Effector CD4-positive, alpha-beta T cell (primary cell): Measurements from ENCODE around the gene NUBP2.

ENCODE experiments used
- DNase-seq: peaks from one replicate; pipeline ENCODE4 v3.0.0-alpha.2; 2020

NUBP2 gene

DNA sequence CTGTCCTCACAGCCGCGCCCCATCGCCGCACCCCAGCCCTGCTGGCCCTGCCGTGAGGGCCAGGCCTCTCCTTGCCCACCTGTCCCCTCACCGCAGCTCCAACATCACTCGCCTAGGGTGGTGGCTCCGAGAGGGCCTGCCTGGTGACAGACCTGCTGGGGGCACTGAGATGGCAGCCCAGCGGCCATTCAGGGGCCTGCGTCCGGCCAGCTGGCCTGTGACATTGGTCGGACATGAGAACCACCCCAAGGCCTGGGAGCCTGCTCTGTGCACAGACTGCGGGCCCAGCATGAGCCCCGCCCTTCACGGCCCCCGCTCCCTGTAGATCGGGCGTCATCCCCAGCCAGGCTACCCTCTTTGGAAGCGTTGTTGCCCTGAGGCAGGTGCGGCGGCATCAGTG is 23.2 kb upstream of the NUBP2 start:
- DNase-seq = no peak

GRCh38 chr16:1760911-1761310 is 21.8 kb upstream of the NUBP2 start:
- no peak for DNase-seq

- DNase-seq = no peak
These were observed 21.0 kb upstream of the NUBP2 start for GRCh38 chr16:1761751-1762150.

- DNase-seq = no peak
These were observed 20.4 kb upstream of the NUBP2 start for GRCh38 chr16:1762196-1762878.

DNA sequence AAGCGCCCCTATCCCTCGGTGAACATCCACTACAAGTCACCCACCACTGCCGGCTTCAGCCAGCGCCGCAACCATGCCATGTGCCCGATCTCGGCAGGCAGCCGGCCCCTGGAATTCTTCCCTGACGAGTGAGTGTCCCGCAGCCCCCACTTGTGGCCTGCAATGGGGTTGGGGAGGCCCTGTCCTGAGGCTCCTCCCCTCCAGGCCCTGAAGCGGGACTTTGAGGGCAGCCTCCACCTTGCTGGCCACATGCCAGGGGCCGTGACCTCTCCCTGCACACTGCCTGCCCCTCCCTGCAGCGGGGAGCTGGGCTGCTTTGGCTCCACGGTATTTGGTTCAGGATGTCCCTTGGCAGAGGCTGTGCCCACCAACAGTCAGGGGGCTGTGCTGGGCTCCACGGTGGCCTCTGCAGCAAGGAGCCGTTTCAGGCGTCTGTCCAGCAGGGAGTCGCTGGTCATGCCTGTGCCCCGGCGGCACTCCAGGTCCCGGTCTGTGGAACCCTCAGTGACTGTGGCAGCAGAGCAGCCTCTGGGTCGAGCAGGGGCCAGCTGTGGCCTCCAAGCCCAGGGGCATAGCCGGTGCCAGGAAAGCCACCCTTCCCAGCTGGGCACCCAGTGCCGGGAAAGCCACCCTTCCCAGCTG is 19.8 kb upstream of the NUBP2 start:
- no peak for DNase-seq

DNA sequence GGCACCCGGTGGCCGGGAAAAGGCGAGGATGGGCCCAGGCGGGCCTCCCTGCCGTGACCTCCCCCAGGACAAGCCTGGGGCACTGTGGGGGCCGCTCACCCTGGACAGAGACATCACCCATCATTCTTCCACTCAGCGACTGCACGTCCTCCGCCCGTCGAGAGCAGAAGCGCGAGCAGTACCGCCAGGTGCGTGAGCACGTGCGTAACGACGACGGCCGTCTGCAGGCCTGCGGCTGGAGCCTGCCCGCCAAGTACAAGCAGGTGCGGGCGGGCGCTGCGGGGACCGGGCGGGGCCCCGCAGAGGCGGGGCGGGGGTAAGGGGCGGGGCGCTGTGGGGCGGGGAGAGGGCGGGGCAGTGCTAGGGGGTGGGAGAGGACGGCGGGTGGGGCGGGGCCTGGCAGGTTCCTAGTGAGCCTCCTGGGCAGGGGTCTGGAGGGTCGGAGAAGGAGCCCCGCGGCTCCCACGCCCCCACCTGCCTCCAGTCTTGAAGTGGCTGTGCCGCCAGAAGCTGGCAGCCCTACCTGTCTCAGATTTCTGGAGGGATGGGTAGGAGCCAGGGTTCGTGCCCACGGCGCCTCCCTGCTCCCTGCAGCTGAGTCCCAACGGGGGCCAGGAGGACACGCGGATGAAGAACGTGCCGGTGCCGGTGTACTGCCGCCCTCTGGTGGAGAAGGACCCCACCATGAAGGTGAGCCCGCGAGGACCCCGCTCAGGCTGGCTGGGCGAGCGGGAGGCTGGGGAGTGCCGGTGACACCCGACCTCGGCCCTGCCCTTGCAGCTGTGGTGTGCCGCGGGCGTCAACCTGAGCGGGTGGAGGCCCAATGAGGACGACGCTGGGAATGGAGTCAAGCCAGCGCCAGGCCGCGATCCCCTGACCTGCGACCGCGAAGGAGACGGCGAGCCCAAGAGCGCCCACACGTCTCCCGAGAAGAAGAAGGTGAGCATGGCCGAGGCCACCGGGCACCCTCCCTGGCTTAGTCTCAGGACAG is 18.9 kb upstream of the NUBP2 start:
- no peak for DNase-seq

DNA sequence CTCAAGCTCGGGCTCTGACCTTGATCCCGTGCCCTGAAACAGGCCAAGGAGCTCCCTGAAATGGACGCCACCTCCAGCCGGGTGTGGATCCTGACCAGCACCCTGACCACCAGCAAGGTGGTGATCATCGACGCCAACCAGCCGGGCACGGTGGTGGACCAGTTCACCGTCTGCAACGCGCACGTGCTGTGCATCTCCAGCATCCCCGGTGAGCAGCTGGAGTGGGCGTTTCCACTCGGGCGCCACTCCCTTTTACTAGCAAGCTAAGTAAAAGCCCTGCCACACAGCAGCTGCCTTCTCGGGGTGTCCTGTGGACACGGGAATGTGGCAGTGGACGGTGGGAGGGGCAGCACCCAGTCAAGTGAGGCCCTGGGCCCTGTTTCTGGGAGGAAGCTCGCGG is 17.8 kb upstream of the NUBP2 start:
- no peak for DNase-seq

DNA sequence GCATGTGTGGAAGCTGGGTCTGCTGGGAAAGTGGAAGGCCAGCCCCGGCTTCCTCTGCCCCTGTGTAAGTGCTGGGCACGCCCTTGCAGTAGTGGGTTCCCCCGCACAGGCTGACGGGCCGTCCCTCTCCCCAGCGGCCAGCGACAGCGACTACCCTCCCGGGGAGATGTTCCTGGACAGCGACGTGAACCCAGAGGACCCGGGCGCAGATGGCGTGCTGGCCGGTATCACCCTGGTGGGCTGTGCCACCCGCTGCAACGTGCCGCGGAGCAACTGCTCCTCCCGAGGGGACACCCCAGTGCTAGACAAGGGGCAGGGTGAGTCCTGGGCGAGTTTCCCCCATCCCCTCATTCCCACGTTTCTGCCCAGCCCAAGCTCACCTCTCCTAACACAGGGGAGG is 16.9 kb upstream of the NUBP2 start:
- DNase-seq = no peak

GRCh38 chr16:1766231-1766630 is 16.5 kb upstream of the NUBP2 start:
- no peak for DNase-seq

DNA sequence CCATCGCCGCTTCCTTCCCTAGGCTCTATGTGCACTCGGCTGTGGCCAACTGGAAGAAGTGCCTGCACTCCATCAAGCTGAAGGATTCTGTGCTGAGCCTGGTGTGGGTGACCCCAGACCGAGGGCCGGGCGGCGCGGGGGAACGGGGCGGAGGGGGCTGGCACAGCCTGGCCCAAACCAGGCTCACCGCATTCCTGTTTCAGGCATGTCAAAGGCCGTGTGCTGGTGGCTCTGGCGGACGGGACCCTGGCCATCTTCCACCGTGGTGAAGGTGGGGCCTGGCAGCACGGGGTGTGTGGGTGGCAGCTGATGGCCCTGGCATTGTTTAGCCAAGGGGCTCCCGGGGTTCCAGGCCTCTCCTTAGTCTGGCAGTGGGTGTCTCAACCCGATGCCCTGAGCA is 16.1 kb upstream of the NUBP2 start:
- DNase-seq = no peak

DNA sequence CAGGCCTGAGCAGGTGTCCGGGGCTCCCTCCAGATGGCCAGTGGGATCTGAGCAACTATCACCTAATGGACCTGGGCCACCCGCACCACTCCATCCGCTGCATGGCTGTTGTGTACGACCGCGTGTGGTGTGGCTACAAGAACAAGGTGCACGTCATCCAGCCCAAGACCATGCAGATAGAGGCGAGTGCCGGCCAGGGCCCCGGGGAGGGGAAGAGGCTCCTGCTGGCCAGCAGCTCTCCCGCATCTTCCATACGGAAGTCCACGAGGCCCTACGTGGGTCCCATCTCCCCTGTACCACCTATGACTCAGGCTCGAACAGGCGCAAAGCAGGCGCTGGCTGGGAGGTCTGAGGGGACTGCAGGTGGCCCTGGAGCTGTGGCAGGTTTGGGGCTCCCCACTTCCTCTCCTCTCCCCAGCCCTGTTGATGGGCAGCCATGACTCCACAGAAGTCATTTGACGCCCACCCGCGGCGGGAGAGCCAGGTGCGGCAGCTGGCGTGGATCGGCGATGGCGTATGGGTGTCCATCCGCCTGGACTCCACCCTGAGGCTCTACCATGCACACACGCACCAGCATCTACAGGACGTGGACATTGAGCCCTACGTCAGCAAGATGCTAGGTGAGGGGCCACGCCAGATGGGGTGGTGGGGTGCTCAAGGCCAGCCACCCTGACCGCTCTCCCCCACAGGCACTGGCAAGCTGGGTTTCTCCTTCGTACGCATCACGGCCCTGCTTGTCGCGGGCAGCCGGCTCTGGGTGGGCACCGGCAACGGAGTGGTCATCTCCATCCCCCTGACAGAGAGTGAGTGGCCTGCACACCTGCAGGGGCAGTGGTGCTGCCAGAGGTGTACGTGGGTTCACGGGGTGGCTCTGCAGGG is 15.4 kb upstream of the NUBP2 start:
- no peak for DNase-seq

GRCh38 chr16:1768061-1768766 is 14.5 kb upstream of the NUBP2 start:
- DNase-seq = no peak

DNA sequence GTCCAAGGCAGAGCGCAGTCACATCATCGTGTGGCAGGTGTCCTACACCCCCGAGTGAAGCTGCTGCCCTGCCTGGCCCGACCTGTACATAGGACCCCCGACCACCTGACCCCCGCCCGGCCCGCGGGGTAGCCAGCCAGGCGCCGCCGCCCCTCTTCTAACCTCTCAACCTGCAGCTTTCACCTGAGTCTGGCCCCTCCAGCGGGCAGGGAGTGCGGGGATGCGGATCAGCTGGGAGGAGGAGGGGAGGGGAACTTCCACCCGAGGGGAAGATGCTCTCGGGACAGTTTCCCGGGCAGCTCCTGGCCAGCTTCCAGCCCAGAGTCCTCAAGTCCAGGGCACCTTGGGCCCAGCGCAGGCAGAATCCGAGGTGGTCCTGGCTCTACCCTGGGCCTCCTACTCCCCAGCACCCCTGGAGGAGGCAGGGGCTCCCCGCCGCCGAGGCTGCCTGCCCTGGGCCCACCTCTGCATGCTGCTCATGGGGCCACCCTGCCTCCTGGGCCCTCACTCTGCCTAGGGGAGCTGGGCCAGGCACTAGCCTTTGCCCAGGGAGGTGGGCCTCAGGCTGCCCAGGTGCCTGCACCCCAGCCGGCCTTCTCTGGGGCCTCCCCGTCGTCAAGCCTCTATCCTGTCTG is 13.9 kb upstream of the NUBP2 start:
- DNase-seq = no peak

- no peak for DNase-seq
These were observed 13.1 kb upstream of the NUBP2 start for GRCh38 chr16:1769402-1770300.

GRCh38 chr16:1770328-1771187 is 12.2 kb upstream of the NUBP2 start:
- DNase-seq = peak; percentile 17

DNA sequence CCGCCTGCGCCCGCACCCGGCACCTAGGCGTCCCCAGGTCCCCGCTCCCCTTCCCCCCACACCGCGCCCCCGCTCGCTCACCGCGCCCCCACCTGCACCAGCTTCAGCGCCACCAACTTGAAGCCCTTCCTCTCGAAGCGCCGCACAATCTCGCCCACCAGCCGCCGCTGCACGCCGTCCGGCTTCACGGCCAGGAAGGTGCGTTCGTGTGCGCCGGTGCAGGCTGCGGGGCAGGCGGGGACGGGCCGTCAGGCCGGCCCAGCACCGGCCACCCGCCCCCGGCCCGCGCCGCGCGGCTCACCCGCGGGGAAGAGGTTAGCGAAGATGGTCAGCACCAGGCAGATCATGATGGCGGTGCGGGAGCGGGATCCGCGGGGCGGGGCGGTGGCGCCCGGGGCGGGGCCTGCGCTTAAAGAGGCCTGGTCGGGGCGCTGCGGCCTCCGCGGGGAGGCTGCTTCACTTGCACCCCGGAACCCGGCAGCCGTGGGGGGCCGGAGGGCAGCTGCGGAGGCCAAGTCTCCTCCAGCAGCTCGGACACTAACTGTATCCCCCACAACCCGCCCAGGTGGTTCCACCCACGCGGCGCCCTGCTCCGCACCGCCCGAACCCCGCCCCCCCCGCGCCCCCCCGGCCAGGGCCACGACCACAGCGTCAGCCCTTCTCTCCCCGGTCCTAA is 11.4 kb upstream of the NUBP2 start, which contains the start of gene NME3:
TSS of gene NME3 (minus strand) at position 356 of the 676 bp plus-strand sequence. CDS start at position 347, 9 bp downstream.
- DNase-seq = peak; percentile 62

- no peak for DNase-seq
These were observed 10.8 kb upstream of the NUBP2 start for GRCh38 chr16:1771864-1772361.

DNA sequence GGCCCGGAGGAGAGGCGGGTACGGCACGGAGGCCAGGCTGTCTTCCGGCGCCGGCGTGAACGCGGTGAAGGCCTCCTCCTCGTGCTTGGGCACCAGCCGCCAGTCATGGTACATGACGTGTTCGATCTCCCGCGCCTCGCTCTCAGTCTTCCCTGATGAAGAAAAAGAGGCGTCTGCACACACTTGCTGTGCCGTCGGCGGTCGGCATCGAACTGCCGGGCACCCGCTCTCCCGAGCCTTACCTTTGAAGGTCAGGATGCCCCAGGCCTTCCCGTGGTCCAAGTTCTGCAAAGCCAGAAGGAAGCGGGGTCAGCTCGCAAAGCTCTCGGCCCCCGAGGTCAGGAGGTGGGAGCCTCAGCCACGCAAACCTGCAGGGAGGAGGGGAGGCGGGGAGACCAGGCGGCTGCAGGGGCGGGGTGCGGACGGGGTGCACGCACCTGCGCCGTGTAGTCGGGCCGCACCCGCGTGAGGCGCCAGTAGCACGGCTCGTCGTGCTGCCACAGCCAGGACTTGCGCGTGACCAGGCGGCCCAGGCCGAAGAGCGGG is 10.3 kb upstream of the NUBP2 start, which contains the start of gene EME2:
TSS of gene EME2 (plus strand) at position 449 of the 546 bp plus-strand sequence. CDS start 418 bp downstream, outside the sequence.
- DNase-seq = peak; percentile 38
